Measurements from ENCODE around the gene PSMB9.
"Not testable (repeated sequence)": the region's sequence is repeated elsewhere in the genome, so short reads cannot be mapped to it uniquely, and the experiment has no call there.

Gene PSMB9

GRCh38 chr6:32867554-32868256 is 13.7 kb downstream of the PSMB9 start:
- H3K27ac ChIP-seq, result no peak overlapping the region
- no peak overlapping the region for H3K4me3 ChIP-seq (ENCODE audit: low read depth, low read length)
- no peaks in the 10 kb centered on the region for H3K36me3 ChIP-seq (replicated peaks)
- no peak for DNase-seq
- in situ Hi-C loops (cut with HindIII; ENCODE audit: low pct_ligation_motif_present, low sequenced_read_pairs), result no loop called here
- H3K27me3 ChIP-seq (replicated peaks), result peaks cover 5% of the 10 kb centered on the region
- TF ChIP-seq CTCF (IDR thresholded peaks at IDR 0.05; ENCODE audit: low read depth, low read length, missing control alignments), result no peak

- no peak overlapping the region for H3K27ac ChIP-seq
- no peaks in the 10 kb centered on the region for H3K36me3 ChIP-seq (replicated peaks)
- H3K4me3 ChIP-seq (ENCODE audit: low read depth, low read length), result no peak overlapping the region
- in situ Hi-C loops (cut with HindIII; ENCODE audit: low pct_ligation_motif_present, low sequenced_read_pairs), result no loop called here
- TF ChIP-seq CTCF (IDR thresholded peaks at IDR 0.05; ENCODE audit: low read depth, low read length, missing control alignments), result peak; percentile 87
- peaks cover 5% of the 10 kb centered on the region for H3K27me3 ChIP-seq (replicated peaks)
- DNase-seq, result peak; percentile 51
Measured at GRCh38 chr6:32868257-32868788, 14.3 kb downstream of the PSMB9 start.

- in situ Hi-C loops (cut with HindIII; ENCODE audit: low pct_ligation_motif_present, low sequenced_read_pairs); H3K36me3 ChIP-seq (replicated peaks); DNase-seq; H3K4me3 ChIP-seq (ENCODE audit: low read depth, low read length); H3K27ac ChIP-seq: not testable (repeated sequence)
- peaks cover 15% of the 10 kb centered on the region for H3K27me3 ChIP-seq (replicated peaks)
Measured at GRCh38 chr6:32873947-32874346, 20.0 kb downstream of the PSMB9 start.

GRCh38 chr6:32876603-32877002 is 22.6 kb downstream of the PSMB9 start:
- H3K27me3 ChIP-seq (replicated peaks), result peaks cover 16% of the 10 kb centered on the region
- TF ChIP-seq CTCF (IDR thresholded peaks at IDR 0.05; ENCODE audit: low read depth, low read length, missing control alignments), result no peak
- no peak for DNase-seq
- no peak overlapping the region for H3K27ac ChIP-seq
- in situ Hi-C loops (cut with HindIII; ENCODE audit: low pct_ligation_motif_present, low sequenced_read_pairs), result no loop called here
- no peaks in the 10 kb centered on the region for H3K36me3 ChIP-seq (replicated peaks)
- H3K4me3 ChIP-seq (ENCODE audit: low read depth, low read length), result no peak overlapping the region

- no peaks in the 10 kb centered on the region for H3K36me3 ChIP-seq (replicated peaks)
- in situ Hi-C loops (cut with HindIII; ENCODE audit: low pct_ligation_motif_present, low sequenced_read_pairs), result no loop called here
- no peak for TF ChIP-seq CTCF (IDR thresholded peaks at IDR 0.05; ENCODE audit: low read depth, low read length, missing control alignments)
- no peak overlapping the region for H3K4me3 ChIP-seq (ENCODE audit: low read depth, low read length)
- no peak for DNase-seq
- peaks cover 14% of the 10 kb centered on the region for H3K27me3 ChIP-seq (replicated peaks)
- H3K27ac ChIP-seq, result no peak overlapping the region
Measured at GRCh38 chr6:32879691-32880090, 25.7 kb downstream of the PSMB9 start.

- in situ Hi-C loops (cut with HindIII; ENCODE audit: low pct_ligation_motif_present, low sequenced_read_pairs); DNase-seq; H3K27ac ChIP-seq: not testable (repeated sequence)
Measured at GRCh38 chr6:32880962-32881361, 27.0 kb downstream of the PSMB9 start.

GRCh38 chr6:32882879-32883250 is 28.9 kb downstream of the PSMB9 start:
- Histone ChIP-seq H3K27me3 (replicated peaks) (peaks cover 3% of the 10 kb centered on the region), H3K4me3 (ENCODE audit: low read depth, low read length) (no peak overlapping the region), H3K27ac (peak overlapping the region; percentile 49), H3K36me3 (replicated peaks) (no peaks in the 10 kb centered on the region)
- peak; percentile 72 for DNase-seq
- no peak for TF ChIP-seq CTCF (IDR thresholded peaks at IDR 0.05; ENCODE audit: low read depth, low read length, missing control alignments)
- in situ Hi-C loops (cut with HindIII; ENCODE audit: low pct_ligation_motif_present, low sequenced_read_pairs), result no loop called here

More at GRCh38 chr6:32880962-32881361, 27.0 kb downstream of the PSMB9 start:
- H3K4me3 ChIP-seq (ENCODE audit: low read depth, low read length); H3K27me3 ChIP-seq (replicated peaks); H3K36me3 ChIP-seq (replicated peaks): not testable (repeated sequence)
